ENCODE measurements around the gene KCNQ1.

Gene KCNQ1

GRCh38 chr11:2444821-2445745, at the start of gene KCNQ1:
Gene KCNQ1 (plus strand): TSS chr11:2445008. CDS start chr11:2445099, 91 bp downstream.
- DNase-seq, result peak; percentile 65

GRCh38 chr11:2395211-2395730, 49.5 kb upstream of the KCNQ1 start:
- no peak for DNase-seq

- DNase-seq, result no peak
Measured at GRCh38 chr11:2395856-2396255, 49.0 kb upstream of the KCNQ1 start.

GRCh38 chr11:2396471-2396870, 48.3 kb upstream of the KCNQ1 start:
- DNase-seq, result no peak

GRCh38 chr11:2397005-2397404, 47.8 kb upstream of the KCNQ1 start:
- DNase-seq, result no peak

- DNase-seq, result no peak
Measured at GRCh38 chr11:2398664-2399355, 46.0 kb upstream of the KCNQ1 start.

- DNase-seq, result no peak
Measured at GRCh38 chr11:2399488-2400068, 45.2 kb upstream of the KCNQ1 start.

- DNase-seq, result peak; percentile 100
Measured at GRCh38 chr11:2400069-2400761, 44.6 kb upstream of the KCNQ1 start, which contains the start of gene TSSC4. Gene TSSC4 (plus strand): TSS chr11:2400750. CDS start chr11:2402634, 1,884 bp downstream.

GRCh38 chr11:2400762-2401435, 43.9 kb upstream of the KCNQ1 start:
- DNase-seq, result no peak

GRCh38 chr11:2401436-2401984, 43.3 kb upstream of the KCNQ1 start:
- no peak for DNase-seq

- no peak for DNase-seq
Measured at GRCh38 chr11:2402106-2402505, 42.7 kb upstream of the KCNQ1 start.

GRCh38 chr11:2402890-2403645, 41.7 kb upstream of the KCNQ1 start:
- no peak for DNase-seq

- DNase-seq, result no peak
Measured at GRCh38 chr11:2404735-2405196, 40.0 kb upstream of the KCNQ1 start.

GRCh38 chr11:2406451-2406850, 38.4 kb upstream of the KCNQ1 start:
- DNase-seq, result no peak

GRCh38 chr11:2406878-2407410, 37.9 kb upstream of the KCNQ1 start:
- no peak for DNase-seq

GRCh38 chr11:2408671-2409070, 36.1 kb upstream of the KCNQ1 start:
- DNase-seq, result no peak

- DNase-seq, result no peak
Measured at GRCh38 chr11:2409126-2409525, 35.7 kb upstream of the KCNQ1 start.

- DNase-seq, result no peak
Measured at GRCh38 chr11:2409611-2410468, 35.0 kb upstream of the KCNQ1 start.

GRCh38 chr11:2410616-2411015, 34.2 kb upstream of the KCNQ1 start:
- DNase-seq, result no peak
